H9 (cell line): ENCODE measurements around the gene SCUBE2. TPM values are rescaled to one million over a fixed set of nuclear protein-coding genes. Genes with fewer than 3 reads are reported as not detected.

Experiments
- DNase-seq: peaks from one replicate; pipeline ENCODE4 v3.0.0-alpha.2; 2017
- H2AFZ ChIP-seq: one replicate; pipeline ENCODE4 v1.6.1; 2013; ENCODE audit warnings: mild to moderate bottlenecking, low read length, control low read depth, moderate library complexity
- H2AK5ac ChIP-seq: 2 replicates; pipeline ENCODE4 v1.6.1; 2013; ENCODE audit warnings: low read length, control low read depth, mixed read lengths; ENCODE audit not compliant: insufficient read length
- H2BK120ac ChIP-seq: one replicate; pipeline ENCODE4 v1.6.1; 2013; ENCODE audit warnings: low read depth, mild to moderate bottlenecking, low read length, control low read depth, inconsistent platforms; ENCODE audit not compliant: poor library complexity, severe bottlenecking
- H2BK12ac ChIP-seq: 2 replicates; pipeline ENCODE4 v1.6.1; 2013; ENCODE audit warnings: low read length, control low read depth, mixed read lengths, low read depth; ENCODE audit not compliant: insufficient read length
- H2BK15ac ChIP-seq: 2 replicates; pipeline ENCODE4 v1.6.1; 2013; ENCODE audit warnings: low read depth, low read length, control low read depth
- H2BK20ac ChIP-seq: one replicate; pipeline ENCODE4 v1.6.1; 2013; ENCODE audit warnings: low read depth, mild to moderate bottlenecking, low read length, control low read depth, inconsistent platforms; ENCODE audit not compliant: poor library complexity, severe bottlenecking
- H2BK5ac ChIP-seq: 2 replicates; pipeline ENCODE4 v1.6.1; 2013; ENCODE audit warnings: low read length, control low read depth, mixed read lengths; ENCODE audit not compliant: insufficient read length
- H3K14ac ChIP-seq: 2 replicates; pipeline ENCODE4 v1.6.1; 2013; ENCODE audit warnings: low read length, control low read depth; ENCODE audit not compliant: insufficient read depth
- H3K18ac ChIP-seq: 2 replicates; pipeline ENCODE4 v1.6.1; 2013; ENCODE audit warnings: low read depth, mild to moderate bottlenecking, mixed read lengths, low read length, control low read depth; ENCODE audit not compliant: insufficient read length
- H3K23ac ChIP-seq: 2 replicates; pipeline ENCODE4 v1.6.1; 2013; ENCODE audit warnings: low read length, control low read depth, mixed read lengths, low read depth; ENCODE audit not compliant: insufficient read length
- H3K23me2 ChIP-seq: 2 replicates; pipeline ENCODE4 v1.6.1; 2013; ENCODE audit warnings: low read depth, mild to moderate bottlenecking, mixed read lengths, low read length, control low read depth; ENCODE audit not compliant: insufficient read length, poor library complexity, severe bottlenecking
- H3K27ac ChIP-seq: 2 replicates; pipeline ENCODE4 v1.5.1; 2013; ENCODE audit warnings: low read length, control low read depth, mixed read lengths, low read depth; ENCODE audit not compliant: insufficient read length
- H3K27me3 ChIP-seq: 2 replicates; pipeline ENCODE4 v1.6.1; 2013; ENCODE audit warnings: low read length, control low read depth, inconsistent platforms; ENCODE audit not compliant: insufficient read depth
- H3K4ac ChIP-seq: 2 replicates; pipeline ENCODE4 v1.6.1; 2013; ENCODE audit warnings: low read depth, mild to moderate bottlenecking, control low read depth, inconsistent platforms, low read length, moderate library complexity
- H3K4me1 ChIP-seq: 2 replicates; pipeline ENCODE4 v1.6.1; 2013; ENCODE audit warnings: low read length, control low read depth, inconsistent platforms; ENCODE audit not compliant: insufficient read depth
- H3K4me2 ChIP-seq: 2 replicates; pipeline ENCODE4 v1.6.1; 2013; ENCODE audit warnings: low read length, control low read depth, mixed read lengths; ENCODE audit not compliant: insufficient read length, insufficient read depth
- H3K56ac ChIP-seq: 2 replicates; pipeline ENCODE4 v1.6.1; 2013; ENCODE audit warnings: low read depth, mild to moderate bottlenecking, mixed read lengths, low read length, control low read depth; ENCODE audit not compliant: insufficient read length
- H3K79me1 ChIP-seq: 2 replicates; pipeline ENCODE4 v1.6.1; 2013; ENCODE audit warnings: low read depth, mild to moderate bottlenecking, moderate library complexity, low read length, control low read depth, inconsistent platforms; ENCODE audit not compliant: insufficient read depth, poor library complexity, severe bottlenecking
- H3K79me2 ChIP-seq: 2 replicates; pipeline ENCODE4 v1.6.1; 2013; ENCODE audit warnings: low read length, control low read depth, inconsistent platforms; ENCODE audit not compliant: insufficient read depth
- H3K9ac ChIP-seq: 2 replicates; pipeline ENCODE4 v1.6.1; 2013; ENCODE audit warnings: low read length, control low read depth, mixed read lengths; ENCODE audit not compliant: insufficient read length; ENCODE audit errors: extremely low read depth
- H3K9me3 ChIP-seq: one replicate; pipeline ENCODE4 v1.6.1; 2013; ENCODE audit warnings: low read depth, low read length, inconsistent platforms; ENCODE audit not compliant: control insufficient read depth
- H3T11ph ChIP-seq: one replicate; pipeline ENCODE4 v1.6.1; 2013; ENCODE audit warnings: mild to moderate bottlenecking, low read length, control low read depth, inconsistent platforms
- H4K20me1 ChIP-seq: one replicate; pipeline ENCODE4 v1.6.1; 2013; ENCODE audit not compliant: control insufficient read depth, insufficient read length, insufficient read depth
- H4K5ac ChIP-seq: 2 replicates; pipeline ENCODE4 v1.6.1; 2013; ENCODE audit warnings: low read depth, mild to moderate bottlenecking, mixed read lengths, low read length, control low read depth; ENCODE audit not compliant: insufficient read length
- H4K8ac ChIP-seq: replicated peaks from 2 replicates; pipeline ENCODE4 v1.6.1; 2013; ENCODE audit warnings: low read length, control low read depth, mixed read lengths, low read depth; ENCODE audit not compliant: insufficient read length
- H4K91ac ChIP-seq: 2 replicates; pipeline ENCODE4 v1.6.1; 2013; ENCODE audit warnings: low read depth, mild to moderate bottlenecking, moderate library complexity, mixed read lengths, low read length, control low read depth; ENCODE audit not compliant: insufficient read length
- H3K27ac Mint-ChIP-seq, 3 experiments: 2 replicates in 2 of 3; 3 replicates in 1 of 3; pipeline ENCODE4 v1.8.0; 2020 to 2021; ENCODE audit warnings: mixed read lengths in 3 of 3, mild to moderate bottlenecking in 1 of 3, moderate library complexity in 1 of 3
- H3K27me3 Mint-ChIP-seq: 2 replicates; pipeline ENCODE4 v1.8.0; 2021; ENCODE audit warnings: low read depth, mild to moderate bottlenecking, moderate library complexity, mixed read lengths
- H3K36me3 Mint-ChIP-seq, 3 experiments: 2 replicates in 2 of 3; 3 replicates in 1 of 3; pipeline ENCODE4 v1.8.0; 2020 to 2021; ENCODE audit warnings: low read depth in 3 of 3, mixed read lengths in 3 of 3; ENCODE audit not compliant: insufficient read depth in 1 of 3
- H3K4me1 Mint-ChIP-seq, 2 experiments: 2 replicates each; pipeline ENCODE4 v1.8.0; 2020; ENCODE audit warnings: mixed read lengths in 2 of 2
- H3K4me3 Mint-ChIP-seq, 2 experiments: 2 replicates in 1 of 2; 3 replicates in 1 of 2; pipeline ENCODE4 v1.8.0; 2020 to 2021; ENCODE audit warnings: mild to moderate bottlenecking in 2 of 2, mixed read lengths in 2 of 2, moderate library complexity in 1 of 2
- H3K9me3 Mint-ChIP-seq, 2 experiments: 2 replicates in 1 of 2; 3 replicates in 1 of 2; pipeline ENCODE4 v1.8.0; 2020; ENCODE audit warnings: mild to moderate bottlenecking in 2 of 2, mixed read lengths in 2 of 2, moderate library complexity in 1 of 2
- CTCF ChIP-seq: fragments of 200-600 bp; sonication (generic); conservative IDR thresholded peaks from 3 replicates; pipeline ENCODE4 v1.8.0; 2021; ENCODE audit warnings: antibody characterized with exemption, mild to moderate bottlenecking
- WGBS: extraction: QIAGEN DNeasy Blood & Tissue Kit; methylation state at CpG from one replicate; pipeline ENCODE4 v1.1.7; 2013; ENCODE audit warnings: missing lambda C conversion rate, low lambda C conversion rate, mixed read lengths; ENCODE audit not compliant: insufficient read length; ENCODE audit errors: extremely low coverage; 5-methylcytosine and 5-hydroxymethylcytosine counted together
- total RNA-seq: library from RNA; stranded (reverse); gene quantifications from 2 replicates; pipeline ENCODE4 v1.2.1, GENCODE V29; 2021

The SCUBE2 gene
- total RNA-seq, 1 experiment from 2014 or later, result 1.6 TPM

DNA sequence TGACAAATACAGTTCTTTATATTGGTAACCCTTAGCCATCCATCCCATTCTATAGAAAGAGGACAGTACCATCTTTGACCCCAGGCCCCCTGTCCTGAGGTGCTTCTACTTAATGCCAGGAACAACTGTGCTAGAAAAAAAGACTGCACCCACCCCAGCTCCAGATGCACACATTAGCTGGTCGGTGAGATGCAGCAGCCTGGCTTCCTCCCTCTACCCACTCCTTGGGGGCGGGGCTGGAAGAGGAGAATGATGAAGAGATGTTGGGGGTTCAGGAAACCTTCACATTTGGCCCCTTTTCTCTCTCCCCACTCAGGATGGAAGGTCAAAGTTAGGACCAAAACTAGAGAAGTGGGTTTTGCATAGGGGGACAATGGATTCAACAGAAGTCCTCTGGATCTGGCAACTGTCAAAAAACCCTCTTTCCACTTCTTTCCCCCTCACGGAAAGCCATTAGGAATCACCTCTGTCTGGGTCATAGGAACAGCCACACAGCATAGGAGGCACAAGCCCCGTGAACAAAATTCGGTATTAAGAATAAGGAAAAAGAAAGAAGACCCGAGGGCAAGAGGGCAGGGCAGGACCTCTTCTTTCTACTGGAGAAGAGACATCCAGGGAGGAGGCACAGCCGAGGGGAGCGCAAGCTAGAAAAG is 88.4 kb downstream of the SCUBE2 start:
- no peak overlapping the region for H3K4ac ChIP-seq
- Mint-ChIP-seq H3K9me3 (no peaks in the 10 kb centered on the region), H3K4me3 (peak overlapping the region; percentile 55 to 82), H3K27ac (no peak overlapping the region), H3K36me3 (no peaks in the 10 kb centered on the region), H3K27me3 (peaks cover 74% of the 10 kb centered on the region), H3K4me1 (peaks cover 4 to 15% of the 10 kb centered on the region in 2 experiments)
- DNase-seq, result no peak
- H3K27me3 ChIP-seq, result peaks cover 27% of the 10 kb centered on the region
- no peak overlapping the region for H3K56ac ChIP-seq
- H2AK5ac ChIP-seq, result no peak overlapping the region
- no peak overlapping the region for H3K27ac ChIP-seq
- no peak overlapping the region for H3K18ac ChIP-seq
- H3K79me2 ChIP-seq, result no peaks in the 10 kb centered on the region
- H3T11ph ChIP-seq, result no peak overlapping the region
- H2BK12ac ChIP-seq, result no peak overlapping the region
- H2BK5ac ChIP-seq, result no peak overlapping the region
- no peak overlapping the region; the same call in 1 of the 2 replicates for H3K14ac ChIP-seq
- H4K20me1 ChIP-seq, result no peaks in the 10 kb centered on the region
- H2BK15ac ChIP-seq, result no peak overlapping the region
- no peaks in the 10 kb centered on the region for H3K79me1 ChIP-seq
- H3K9me3 ChIP-seq, result no peaks in the 10 kb centered on the region
- no peaks in the 10 kb centered on the region for H3K4me1 ChIP-seq
- H3K4me2 ChIP-seq, result peak overlapping the region; percentile 83
- no peak overlapping the region for H3K23ac ChIP-seq
- no peak for TF ChIP-seq CTCF
- no peak overlapping the region for H3K9ac ChIP-seq
- no peak overlapping the region for H4K8ac ChIP-seq
- H4K5ac ChIP-seq, result no peak overlapping the region
- peaks cover 8% of the 10 kb centered on the region for H3K23me2 ChIP-seq
- no peak overlapping the region for H4K91ac ChIP-seq
- no CpG with 5 or more reads among the region's 8 CpGs for WGBS
- no peak overlapping the region for H2AFZ ChIP-seq
- no peak overlapping the region for H2BK120ac ChIP-seq
- no peak overlapping the region for H2BK20ac ChIP-seq
